ENCODE measurements around the gene HSD17B8. TPM values are rescaled to one million over a fixed set of nuclear protein-coding genes. Genes with fewer than 3 reads are reported as not detected.

Gene HSD17B8
- total and polyA plus RNA-seq, 10 of the 15 experiments (the other 5 are each of a cell fraction or from before 2014, with no cell fraction given), result 3.1 to 54.3 (median 26.5) TPM

GRCh38 chr6:33248643-33248931 lies 44.1 kb downstream of the HSD17B8 start:
- Histone ChIP-seq H3K79me2 (ENCODE audit: control insufficient read depth, insufficient read depth, low read length) (peaks cover 13% of the 10 kb centered on the region), H3K27me3 (replicated peaks in 1 of 2; ENCODE audit: control insufficient read depth in 2 of 2, insufficient read depth in 2 of 2, low read length in 1 of 2) (no peaks in the 10 kb centered on the region), H4K20me1 (ENCODE audit: control insufficient read depth, insufficient read depth) (no peaks in the 10 kb centered on the region), H2AFZ (ENCODE audit: control insufficient read depth, low read depth, low read length) (peak overlapping the region; percentile 84), H3K4me3 (peak overlapping the region; percentile 78), H3K27ac (ENCODE audit: control insufficient read depth, insufficient read depth) (peak overlapping the region; percentile 51), H3K9ac (ENCODE audit: control insufficient read depth, insufficient read depth, low read length) (peak overlapping the region; percentile 38; the same call in 1 of the 2 replicates), H3K4me2 (ENCODE audit: control insufficient read depth, insufficient read depth) (peak overlapping the region; percentile 96), H3K4me1 (ENCODE audit: control insufficient read depth, insufficient read depth, low read length) (peaks cover 10% of the 10 kb centered on the region), H3K36me3 (ENCODE audit: control insufficient read depth in 2 of 2, insufficient read depth in 2 of 2, low read length in 1 of 2) (peaks cover 2 to 12% of the 10 kb centered on the region in 2 experiments; a peak in 2 of 4 replicates), H3K9me3 (replicated peaks; ENCODE audit: control insufficient read depth, insufficient read depth, low read length) (no peaks in the 10 kb centered on the region)
- CTCF ChIA-PET, result interaction anchor here (0.6 to 5.5 kb wide), 56 partner anchors 9 to 523 kb away, joined by 3 to 53 read pairs (median 7); partner anchors contain the start of genes B3GALT4, HLA-DPB1, HSD17B8 and RGL2
- POLR2A ChIA-PET, result interaction anchor here (0.7 to 5.2 kb wide), 19 partner anchors 22 to 231 kb away, joined by 3 to 40 read pairs (median 5); partner anchors contain the start of genes B3GALT4, HLA-DPA1, HLA-DPB1 and PFDN6
- RAD21 ChIA-PET (ENCODE audit: unreplicated experiment), result interaction anchor here (0.8 to 3.5 kb wide), 26 partner anchors 9 to 295 kb away, joined by 3 to 25 read pairs (median 9); partner anchors contain the start of genes HLA-DMA, HLA-DPA1, HLA-DPB1 and HSD17B8
- SMC1A ChIA-PET (ENCODE audit: uncharacterized antibody, unreplicated experiment), result interaction anchor here (0.9 to 4.2 kb wide), 24 partner anchors 19 to 362 kb away, joined by 3 to 34 read pairs (median 5); partner anchors contain the start of genes HLA-DMA, HLA-DOA, RPS18 and RXRB
- no peak for DNase-seq (ENCODE audit: low read depth, low spot score)
- WGBS (ENCODE audit: insufficient coverage, insufficient replicate concordance, low lambda C conversion rate, missing lambda C conversion rate), result 2% methylated on average over 18 of the region's 18 CpGs
- no peak for FAIRE-seq
- TSS peak; percentile 65 for BruUV-seq (replicated peaks)
- intact Hi-C loops (cut with micrococcal nuclease; ENCODE audit: unreplicated experiment), result loop anchor here (1.0 to 5.0 kb wide), 4 partner anchors 43 to 246 kb away; no protein-coding TSS in a partner anchor
- ATAC-seq, result peak; percentile 5
- in situ Hi-C loops (cut with MboI), result loop anchor here (5.0 kb wide), 2 partner anchors 131 to 246 kb away; no protein-coding TSS in a partner anchor
- TF ChIP-seq BACH1 (IDR thresholded peaks at IDR 0.05; ENCODE audit: borderline replicate concordance) (0 out of 2 replicates have a peak, but pooled peaks have one; percentile 5), RELB (IDR thresholded peaks at IDR 0.05; ENCODE audit: low read depth) (no peak; the same call in 1 of the 2 replicates), ASH2L (IDR thresholded peaks at IDR 0.05; ENCODE audit: borderline replicate concordance, low read depth) (no peak), IKZF1 (conservative IDR thresholded peaks at IDR 0.05) (peak; percentile 30; the same call in 1 of the 2 replicates), GABPA (IDR thresholded peaks at IDR 0.05; ENCODE audit: low read depth) (no peak), STAT1 (conservative IDR thresholded peaks at IDR 0.05) (no peak), MLLT1 (IDR thresholded peaks at IDR 0.05) (0 out of 2 replicates have a peak, but pooled peaks have one; percentile 10), MXI1 (IDR thresholded peaks at IDR 0.05; ENCODE audit: low read depth, low read length) (0 out of 2 replicates have a peak, but pooled peaks have one; percentile 2), CBFB (IDR thresholded peaks at IDR 0.05; ENCODE audit: low read depth) (no peak), CHD1 (IDR thresholded peaks at IDR 0.05; ENCODE audit: low read depth, low read length) (no peak), HCFC1 (IDR thresholded peaks at IDR 0.05; ENCODE audit: low read length) (no peak), IRF4 (IDR thresholded peaks at IDR 0.05; ENCODE audit: low read depth, low read length) (no peak), WRNIP1 (IDR thresholded peaks at IDR 0.05; ENCODE audit: borderline replicate concordance, low read depth, low read length) (no peak), SKIL (IDR thresholded peaks at IDR 0.05; ENCODE audit: low read depth, poor library complexity, severe bottlenecking) (peak; percentile 1), CBX5 (IDR thresholded peaks at IDR 0.05; ENCODE audit: low read depth) (no peak), ZBTB33 (IDR thresholded peaks at IDR 0.05) (no peak), NFXL1 (IDR thresholded peaks at IDR 0.05; ENCODE audit: borderline replicate concordance) (no peak)
